GM19452 (cell line): ENCODE measurements around the gene TIGD3.

Experiments
- ATAC-seq: cut with Tn5 transposase; IDR thresholded peaks from one replicate; pipeline ENCODE4 v1.9.1; 2021; ENCODE audit not compliant: unreplicated experiment

The TIGD3 gene

DNA sequence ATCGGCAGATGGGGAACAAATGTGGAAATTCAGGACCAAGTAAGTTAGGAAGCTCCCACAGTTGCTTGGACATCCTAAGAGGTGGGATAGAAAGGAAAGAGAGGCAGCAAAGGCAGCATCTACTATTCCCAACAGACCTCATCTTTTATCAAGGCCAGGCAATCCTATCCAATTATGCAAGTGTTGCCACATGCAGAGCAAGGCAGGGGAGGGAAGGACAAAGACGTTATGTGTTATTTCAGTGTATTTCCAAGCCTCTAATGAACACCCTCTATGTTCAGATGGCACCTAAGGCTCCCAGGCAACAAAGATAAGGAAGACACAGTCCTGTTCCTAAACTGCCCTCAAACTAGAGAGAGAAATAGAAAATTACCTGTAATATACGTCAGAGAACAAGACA lies 9.2 kb downstream of the TIGD3 start:
- ATAC-seq = no peak

DNA sequence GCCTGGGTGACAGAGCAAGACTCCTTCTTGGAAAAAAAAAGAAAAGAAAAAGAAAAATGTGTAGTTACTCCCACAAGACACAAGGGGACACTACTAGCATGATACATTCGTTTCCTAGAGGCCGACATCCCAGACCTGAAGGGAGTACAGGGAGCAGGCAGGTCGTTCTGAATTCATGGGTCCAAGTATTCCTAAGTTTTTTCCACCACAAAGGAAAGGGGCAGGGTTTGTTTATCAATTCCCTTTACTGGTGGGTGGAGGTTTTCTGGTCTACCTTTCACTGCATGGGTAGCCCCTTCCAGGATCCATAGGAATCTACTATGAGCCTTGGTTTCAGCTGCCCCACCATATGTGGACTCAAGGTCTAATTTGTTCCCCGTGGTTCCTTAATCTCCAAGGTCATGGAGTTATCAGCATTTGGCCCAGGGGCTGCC lies 11.8 kb downstream of the TIGD3 start:
- no peak for ATAC-seq

DNA sequence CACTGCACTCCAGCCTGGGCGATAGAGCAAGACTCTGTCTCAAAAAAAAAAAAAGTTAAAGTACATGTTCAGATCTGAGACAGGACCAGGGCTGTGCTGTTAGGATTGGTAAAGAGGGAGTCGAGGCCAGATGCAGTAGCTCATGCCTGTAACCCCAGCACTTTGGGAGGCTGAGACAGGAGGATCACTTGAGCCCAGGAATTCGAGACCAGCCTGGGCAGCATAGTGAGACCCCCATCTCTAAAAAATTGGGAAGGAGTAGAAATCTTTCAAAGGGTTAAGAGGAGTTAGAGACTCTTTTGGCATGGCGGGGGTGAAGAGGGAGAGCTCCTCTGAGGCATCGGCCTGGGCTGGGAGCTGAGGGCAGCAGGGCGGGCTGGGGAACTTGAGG lies 16.1 kb downstream of the TIGD3 start:
- ATAC-seq = no peak

DNA sequence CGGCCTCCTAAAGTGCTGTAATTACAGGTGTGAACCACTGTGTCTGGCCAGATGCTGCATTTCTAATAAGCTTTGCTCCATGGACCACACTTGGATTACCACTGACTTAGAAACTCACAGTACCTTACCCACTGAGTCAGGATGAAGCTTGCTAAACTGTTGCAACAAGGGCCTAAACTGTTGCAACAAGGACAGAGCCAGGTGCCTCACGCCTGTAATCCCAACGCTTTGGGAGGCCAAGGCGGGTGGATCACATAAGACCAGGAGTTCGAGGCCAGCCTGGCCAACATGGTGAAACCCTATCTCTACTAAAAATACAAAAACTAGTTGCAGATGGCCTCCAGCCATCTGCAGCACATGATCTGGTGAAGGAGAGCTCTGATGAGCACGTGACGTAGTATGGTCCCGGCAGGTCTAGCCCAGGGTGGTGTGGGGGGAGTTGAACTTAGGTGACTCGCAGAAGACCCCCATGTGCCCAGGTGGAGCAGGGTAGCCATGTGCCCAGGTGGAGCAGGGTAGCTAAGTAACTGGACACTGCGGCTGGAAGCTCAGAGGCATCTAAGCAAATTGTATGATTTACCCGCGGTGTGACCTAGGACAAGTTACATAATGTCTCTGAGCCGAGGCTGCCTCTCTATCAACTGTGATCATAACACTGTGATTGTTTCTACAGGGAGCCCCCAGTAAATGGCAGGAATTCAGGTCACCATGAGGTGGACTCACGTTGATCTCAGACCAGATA lies 19.5 kb downstream of the TIGD3 start:
- no peak for ATAC-seq

DNA sequence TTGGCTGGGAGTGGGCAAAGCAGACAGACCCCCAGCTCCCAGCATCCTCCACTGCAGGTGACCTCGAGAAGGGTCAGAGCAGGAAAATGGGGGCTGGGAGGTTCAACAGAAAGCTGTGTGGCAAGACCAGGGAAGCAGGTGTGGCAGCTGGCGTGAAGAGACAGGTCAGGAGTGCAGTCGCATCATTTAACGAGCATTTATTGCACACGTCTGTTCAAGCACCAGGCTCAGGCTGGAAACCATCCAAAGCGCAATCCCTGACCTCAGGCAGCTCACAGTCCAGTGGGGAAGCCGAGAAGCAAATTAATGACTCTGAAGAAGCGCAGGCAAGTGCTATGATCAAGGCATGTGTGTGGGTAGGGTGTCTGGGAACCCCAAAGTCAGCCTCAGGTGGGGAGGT lies 20.5 kb downstream of the TIGD3 start:
- ATAC-seq = no peak

DNA sequence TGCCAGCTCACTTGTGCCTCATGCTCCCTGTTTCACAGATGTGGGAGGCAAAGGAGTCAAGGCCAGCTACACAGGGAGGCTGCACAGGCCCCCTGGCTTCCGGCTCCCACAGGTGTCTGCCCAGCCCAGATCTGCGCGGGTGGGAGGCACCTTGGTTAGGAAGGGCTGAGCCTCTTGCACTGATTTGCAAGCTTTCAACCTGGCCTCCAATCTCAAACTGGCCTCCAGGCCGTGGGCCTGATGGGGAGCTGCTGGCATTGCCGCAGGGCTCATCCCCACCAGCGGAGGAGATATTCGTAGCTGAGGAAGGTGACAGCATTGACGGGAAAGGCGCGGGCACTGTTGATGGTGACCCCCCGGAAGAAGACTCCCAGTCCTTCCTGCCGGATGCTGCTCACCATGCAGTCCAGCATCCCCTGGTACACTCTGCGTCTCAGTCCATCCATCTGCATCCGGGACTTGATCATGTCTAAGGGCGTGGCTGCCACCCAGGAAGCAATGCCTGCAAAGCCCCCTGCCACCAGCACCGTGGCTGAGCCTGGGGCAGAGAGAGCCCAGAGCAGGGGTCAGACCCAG lies 21.7 kb downstream of the TIGD3 start:
- no peak for ATAC-seq

DNA sequence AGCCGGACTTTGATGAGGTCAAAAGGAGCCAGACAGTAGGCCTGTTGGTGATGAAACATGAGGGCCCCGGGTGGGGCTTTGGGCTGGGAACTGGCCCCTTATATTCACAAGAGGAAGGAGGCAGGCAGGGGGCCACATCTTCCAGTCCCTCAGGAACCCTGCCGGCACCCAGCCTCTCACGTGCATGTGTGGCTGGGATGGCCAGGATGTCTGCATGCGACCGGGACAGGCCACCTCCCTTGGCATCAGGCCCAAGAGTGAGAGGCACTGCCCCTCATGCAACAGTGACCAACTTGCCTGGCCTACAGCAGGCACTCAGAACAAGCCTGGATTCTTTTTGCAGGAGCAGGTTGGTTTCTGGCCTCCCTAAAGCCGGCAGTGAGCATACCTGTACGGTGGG lies 22.5 kb downstream of the TIGD3 start:
- no peak for ATAC-seq

DNA sequence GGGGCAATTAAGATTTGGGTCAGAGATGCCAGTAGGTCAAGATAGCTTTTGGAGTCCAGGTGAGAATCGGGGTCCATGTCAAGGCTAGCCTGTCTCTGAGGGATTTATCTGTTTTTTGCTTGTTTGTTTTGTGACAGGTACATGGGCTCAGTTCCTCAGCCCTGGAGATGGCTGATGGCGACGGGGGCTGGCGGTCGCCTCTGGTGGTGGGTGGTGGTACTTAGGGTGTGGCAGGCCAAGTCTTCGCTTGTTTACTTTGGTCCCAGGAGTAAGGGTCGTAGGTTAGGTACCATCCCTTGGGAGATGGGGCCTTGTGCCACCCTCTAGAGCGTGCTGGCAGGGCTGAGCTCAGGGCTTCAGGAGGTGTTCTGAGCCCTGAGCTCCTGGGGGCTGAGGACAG lies 23.2 kb downstream of the TIGD3 start:
- ATAC-seq = no peak

DNA sequence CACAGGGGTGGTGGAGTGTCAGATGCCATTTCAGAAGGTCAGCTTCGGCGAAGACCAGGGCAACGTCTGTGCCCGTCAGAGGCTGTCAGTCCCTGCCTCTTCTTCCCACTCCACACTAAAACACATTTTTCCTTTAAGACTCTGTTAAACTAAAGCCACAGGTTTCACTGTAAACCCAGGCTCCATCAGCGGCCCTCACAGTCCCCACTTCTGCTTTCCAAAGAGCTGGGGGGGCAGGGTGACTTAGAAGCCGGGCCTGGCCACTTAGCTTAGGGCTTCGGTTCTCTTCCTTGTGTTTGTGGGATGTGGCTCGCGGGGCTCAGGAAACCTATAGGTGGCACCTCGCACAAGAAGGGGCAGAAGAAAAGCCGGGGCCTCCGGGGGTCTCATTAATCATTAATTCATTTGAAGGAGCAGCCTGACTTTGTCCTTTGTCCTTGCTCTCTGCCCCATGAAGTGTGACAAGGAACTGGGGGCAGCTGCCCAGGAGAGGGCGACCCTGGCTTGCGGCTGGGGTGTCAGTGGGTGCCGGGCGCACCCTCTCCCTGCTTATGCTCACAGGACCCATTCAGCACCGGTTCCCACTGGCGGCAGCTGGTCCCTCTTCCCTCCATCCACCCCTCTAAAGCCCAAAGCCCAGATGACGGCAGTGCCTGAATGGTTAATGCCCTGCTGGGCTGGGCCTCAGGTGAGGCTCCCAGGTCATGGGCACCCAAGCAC lies 23.8 kb downstream of the TIGD3 start:
- no peak for ATAC-seq

DNA sequence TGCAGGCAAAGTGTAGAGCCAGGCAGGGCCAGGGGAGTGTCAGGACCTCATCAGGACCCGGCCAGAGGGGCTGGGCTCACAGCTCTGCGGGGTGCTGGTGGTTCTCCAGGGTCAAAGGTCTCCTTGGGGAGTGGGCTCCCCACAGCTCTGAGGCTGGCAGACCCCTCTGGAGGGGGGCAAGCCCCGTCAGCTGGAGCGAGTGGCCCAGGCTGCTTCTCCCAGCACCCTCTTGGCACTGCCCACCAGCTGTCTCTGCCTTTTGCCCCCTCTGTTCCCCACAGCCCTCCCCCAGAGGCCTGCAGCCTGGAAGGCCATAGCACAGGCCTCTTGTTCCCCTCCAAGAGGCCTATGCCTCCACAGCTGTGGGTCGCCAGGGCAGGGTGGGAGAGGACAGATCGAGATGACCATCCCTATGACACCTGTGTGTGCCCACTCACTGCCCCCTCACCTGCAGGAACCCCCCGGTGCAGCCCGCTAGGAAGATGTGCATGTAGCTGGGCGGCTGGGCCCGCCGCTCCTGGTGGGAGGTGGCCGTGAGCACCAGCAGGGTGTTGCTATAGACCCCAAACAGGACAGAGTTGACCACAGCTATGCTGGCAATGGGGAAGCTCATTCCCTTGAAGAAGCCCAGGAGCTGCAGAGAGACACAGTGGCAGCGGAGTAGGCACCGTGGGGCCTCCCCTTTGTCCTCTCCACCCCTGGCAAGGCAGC lies 24.5 kb downstream of the TIGD3 start:
- ATAC-seq = no peak

DNA sequence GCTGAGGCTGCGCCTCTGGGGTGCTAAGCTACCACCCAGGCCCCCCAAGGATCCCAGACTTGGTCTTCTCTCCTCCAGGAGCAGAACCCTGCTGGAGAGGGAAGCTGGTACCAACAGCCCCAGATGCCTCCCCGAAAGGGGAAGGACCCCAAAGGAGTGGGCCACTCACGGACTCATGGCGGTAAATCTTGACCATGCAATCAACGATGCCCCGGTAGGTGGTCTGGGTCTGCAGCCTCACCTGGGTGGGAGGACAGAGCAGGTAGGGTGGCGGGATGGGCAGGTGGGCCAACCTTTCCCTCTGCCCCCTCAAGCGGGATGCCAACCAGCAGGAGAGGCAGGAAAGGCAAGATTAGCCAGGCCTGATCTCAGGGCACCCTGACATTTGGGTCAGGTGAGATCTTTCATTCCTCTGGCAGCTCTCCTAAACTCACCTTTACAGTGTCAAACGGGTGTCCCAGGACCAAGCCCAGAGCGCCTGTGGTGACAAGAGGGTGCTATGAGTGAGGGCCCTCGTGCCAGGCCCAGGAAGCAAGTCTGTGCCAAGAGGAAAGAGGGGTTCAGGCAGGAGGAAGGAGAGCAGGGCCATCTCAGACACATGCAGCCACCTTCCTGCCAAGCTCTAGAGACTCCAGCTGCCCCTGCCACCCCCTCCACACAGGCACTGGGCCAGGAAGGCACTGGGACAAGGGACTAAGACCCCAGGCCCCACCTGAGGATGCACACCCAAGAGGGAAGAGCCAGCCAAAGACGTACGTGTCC lies 25.3 kb downstream of the TIGD3 start:
- ATAC-seq = no peak

DNA sequence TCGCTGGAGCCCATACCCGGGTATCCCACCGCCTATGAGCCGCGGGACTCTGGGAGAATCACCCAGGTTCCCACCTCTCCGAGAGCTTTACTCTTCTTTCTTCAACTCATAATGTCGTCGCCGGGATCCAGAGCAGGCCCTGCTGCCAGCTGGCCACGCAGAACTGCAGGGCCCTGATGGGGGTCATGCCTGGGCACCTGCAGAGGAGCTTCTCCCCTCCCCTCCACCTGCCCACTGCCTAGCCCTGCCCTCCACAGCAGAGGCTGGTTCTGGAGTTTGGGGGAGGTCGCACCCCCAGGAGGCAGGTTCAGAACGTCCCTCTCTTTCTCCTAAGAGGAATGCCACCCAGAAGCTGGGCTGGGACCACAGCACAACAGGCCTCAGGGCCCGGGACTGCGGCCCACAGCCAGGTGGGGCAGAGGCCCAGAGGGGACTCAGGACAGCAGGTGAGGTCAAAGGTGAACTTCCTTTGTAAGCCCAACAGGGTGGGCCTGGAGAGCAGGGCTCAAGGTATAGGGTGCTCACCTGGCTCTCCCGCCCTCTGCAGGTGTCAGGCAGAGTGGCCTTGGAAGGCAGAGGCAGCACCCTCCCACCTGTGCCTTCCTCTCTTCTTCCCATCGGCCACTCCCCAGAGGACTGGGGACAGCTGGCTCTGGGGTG lies 26.0 kb downstream of the TIGD3 start:
- ATAC-seq = no peak

DNA sequence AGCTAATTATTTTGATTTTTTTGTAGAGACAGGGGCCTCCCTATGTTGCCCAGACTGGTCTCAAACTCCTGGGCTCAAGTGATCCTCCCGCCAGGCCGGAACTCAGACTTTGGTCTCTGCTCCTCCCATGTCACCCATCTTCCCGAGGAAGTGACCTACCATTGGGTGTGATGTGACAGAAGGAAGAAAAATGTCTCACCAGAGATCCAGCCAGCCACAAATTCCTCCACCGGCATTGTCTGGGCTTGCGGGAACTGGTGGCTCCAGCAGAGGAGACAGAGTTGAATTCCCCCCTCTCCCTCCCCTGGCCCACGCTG lies 27.1 kb downstream of the TIGD3 start:
- no peak for ATAC-seq

DNA sequence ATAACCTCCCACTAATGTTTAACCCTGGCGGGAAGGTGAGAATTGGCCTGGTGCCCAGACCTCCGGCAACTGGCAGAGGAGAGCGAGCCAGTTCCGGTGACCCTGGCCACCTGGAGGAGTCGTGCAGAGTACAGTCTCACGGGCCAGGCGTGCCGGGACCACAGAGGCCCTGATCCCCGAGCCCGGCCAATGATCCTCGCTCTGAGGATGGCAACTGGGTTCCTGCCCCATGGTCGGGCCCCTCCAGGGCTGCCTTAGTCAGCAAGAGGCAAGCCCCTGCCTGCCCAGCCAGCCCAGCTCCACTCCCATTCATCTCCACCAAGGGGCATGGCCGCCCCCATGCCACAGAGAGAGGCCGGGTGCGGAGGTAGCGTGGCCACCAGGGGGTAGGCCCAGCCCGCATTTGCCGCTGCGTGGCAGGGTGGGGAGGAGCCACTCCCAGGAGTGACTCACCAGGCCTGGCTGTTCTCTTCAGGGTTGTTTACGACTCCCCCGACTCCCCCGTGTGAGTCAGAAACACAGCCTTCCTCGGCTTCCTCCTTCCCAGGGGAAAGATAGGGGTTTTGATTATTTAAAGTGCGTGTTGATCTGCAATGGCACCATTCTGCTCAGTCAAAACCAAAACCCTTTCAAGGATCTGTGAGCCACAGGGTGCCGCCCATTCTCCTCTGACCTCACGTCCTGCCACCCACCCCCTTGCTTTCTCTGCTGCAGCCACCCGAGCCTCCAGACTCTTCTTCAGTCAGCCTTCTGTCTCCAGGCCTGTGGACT lies 27.7 kb downstream of the TIGD3 start, which contains the start of gene SLC25A45:
Gene SLC25A45, minus strand, starts transcription at position 614 of the 771 bp plus-strand sequence. CDS start 695 bp downstream, outside the sequence.
- peak; percentile 63 for ATAC-seq

DNA sequence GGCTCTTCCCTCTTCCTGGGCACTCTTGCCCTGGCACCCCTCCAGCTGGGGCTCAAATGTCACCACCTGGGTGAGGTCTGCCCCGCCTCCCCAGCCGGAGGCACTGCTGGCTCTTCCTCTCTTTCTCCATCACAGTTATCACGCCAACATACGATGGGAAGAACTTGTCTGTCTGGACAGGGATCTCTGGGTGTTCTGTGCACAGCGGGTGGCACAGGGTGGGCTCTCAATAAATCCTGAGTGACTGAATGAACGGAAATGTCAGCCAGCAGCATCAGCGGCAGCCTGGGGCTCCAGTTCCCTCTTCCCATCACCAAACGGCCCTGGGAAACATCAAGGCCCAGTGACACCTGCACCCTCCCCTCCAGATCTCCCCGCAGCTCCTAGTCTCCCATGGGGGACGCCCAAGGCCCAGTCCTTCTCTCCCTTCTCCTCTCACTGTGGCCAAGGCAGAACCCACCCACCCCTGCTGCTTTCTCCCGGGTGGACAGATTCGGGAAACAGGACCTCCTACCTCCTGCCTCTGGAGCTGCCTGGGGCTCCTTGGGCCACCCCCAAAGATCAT lies 28.3 kb downstream of the TIGD3 start:
- no peak for ATAC-seq

DNA sequence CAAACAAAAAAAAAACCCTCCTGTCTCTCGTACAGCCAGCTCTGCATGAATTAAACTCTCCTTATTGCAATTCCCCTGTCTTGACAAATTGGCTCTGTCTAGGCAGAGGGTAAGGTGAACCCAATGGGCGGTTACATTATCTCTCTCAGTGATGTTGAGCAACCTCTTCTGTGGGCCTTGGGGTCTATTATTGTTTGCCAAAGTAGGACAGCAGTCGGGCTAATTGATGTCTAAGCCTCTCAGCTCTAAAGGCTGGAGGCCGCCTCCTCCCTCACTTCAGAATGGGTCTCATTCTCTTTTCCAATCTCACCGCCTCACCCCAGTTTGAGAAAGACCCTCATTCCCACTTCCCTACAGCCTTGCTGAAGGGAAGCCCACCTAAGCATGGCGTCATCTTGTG lies 29.2 kb downstream of the TIGD3 start:
- no peak for ATAC-seq

DNA sequence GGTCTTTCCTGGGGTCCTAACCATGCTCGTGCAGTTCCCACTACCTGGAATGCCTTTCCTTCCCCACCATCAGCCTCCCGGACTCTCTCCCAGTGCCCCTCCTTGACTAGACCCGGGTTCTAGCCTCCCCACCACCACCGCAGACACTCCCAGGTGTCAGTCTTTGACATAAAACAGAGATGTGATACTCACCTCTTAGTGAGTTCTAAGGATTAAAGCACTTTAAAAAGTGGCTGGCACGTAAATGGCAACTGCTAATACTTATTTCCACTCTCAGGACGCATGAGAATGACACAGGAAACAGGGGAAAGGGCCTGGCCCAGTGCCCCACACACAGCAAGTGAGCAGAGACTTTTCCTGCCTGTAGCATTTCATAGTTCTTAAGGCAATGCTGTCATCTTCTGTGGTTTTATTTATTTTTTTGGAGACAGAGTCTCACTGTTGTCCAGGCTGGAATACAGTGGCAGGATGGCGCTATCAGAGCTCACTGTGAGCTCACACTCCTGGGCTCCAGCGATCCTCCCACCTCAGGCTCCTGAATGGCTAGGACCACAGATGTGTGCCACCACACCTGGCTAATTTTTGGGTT lies 29.8 kb downstream of the TIGD3 start:
- ATAC-seq = no peak

DNA sequence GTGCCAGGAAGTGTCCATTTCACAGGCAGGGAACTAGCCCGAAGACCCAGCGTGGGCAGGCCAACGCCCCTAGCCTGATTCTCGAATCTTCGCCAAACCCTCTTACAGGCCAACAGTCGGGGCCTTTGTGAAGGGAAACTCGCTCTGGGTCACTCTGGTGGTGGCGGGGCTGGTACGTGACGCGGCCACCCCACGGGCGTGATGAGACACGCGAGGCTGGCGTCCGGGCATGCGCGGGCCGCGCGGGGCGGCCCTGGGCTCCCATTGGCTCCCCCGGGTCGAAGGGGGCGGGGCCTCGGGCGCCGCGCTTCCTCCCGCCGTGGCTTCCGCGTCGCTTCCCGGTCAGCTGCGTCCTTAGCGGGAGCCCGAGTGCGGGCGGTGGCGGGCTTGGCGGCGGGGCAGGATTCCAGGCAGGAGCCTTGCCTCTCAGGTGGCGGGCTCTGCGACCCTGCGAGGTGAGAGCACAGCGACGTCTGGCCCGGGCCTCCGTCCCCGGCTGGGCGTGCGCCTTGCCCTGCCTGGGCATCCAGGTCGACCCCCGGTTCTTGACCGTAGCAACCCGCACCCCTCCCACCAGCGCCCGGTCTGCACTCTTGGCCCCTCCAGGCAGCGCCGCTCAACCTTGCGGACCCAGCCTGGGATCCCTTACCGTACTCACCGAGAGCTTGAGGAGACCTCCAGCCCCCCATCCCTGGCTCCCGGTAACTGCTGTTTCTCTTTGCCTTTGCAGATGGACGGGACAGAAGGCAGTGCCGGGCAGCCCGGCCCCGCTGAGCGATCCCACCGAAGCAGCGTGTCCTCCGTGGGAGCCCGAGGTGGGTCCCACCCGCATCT lies 32.0 kb downstream of the TIGD3 start, which contains the start of gene FRMD8:
Gene FRMD8, plus strand, starts transcription at position 331 of the 834 bp plus-strand sequence. Its CDS starts 400 bp downstream, at position 731.
- no peak for ATAC-seq
